Muscle of arm (tissue), 12 donors: ENCODE measurements around the gene TIGD4. TPM values are rescaled to one million over a fixed set of nuclear protein-coding genes. Genes with fewer than 3 reads are reported as not detected.

Experiments used
- DNase-seq: peaks from one replicate; pipeline ENCODE4 v3.0.0-alpha.2; 2013
- polyA plus RNA-seq, 12 donors: library from polyadenylated mRNA; unstranded; fragments of 120-200 nt; gene quantifications; one replicate each; pipeline ENCODE4 v1.2.1, GENCODE V29; 2013; ENCODE audit not compliant: insufficient read length in 12 of 12

The TIGD4 gene
- polyA plus RNA-seq, 12 donors, result 2.0 to 5.8 (median 5.0) TPM; not detected in 2

DNA sequence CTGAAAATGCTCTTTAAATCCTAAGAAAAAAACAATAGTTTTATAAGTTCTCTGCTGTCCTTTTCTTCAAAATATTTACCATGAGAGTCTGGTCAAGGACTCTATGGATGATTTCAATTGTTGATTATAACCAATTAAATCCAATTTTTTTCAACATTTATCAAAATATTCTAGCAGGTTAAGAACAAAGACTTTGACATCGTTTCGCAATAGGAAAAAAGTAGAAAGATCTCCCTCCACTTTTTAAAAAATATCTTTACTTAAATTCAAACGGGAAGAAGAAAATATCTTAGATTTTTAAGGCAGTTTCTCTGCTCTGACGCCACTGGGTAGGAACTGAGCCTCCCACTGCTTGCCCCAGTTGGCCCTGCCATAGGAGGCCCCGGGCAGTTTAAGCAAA lies 55.0 kb downstream of the TIGD4 start:
- DNase-seq, result no peak

DNA sequence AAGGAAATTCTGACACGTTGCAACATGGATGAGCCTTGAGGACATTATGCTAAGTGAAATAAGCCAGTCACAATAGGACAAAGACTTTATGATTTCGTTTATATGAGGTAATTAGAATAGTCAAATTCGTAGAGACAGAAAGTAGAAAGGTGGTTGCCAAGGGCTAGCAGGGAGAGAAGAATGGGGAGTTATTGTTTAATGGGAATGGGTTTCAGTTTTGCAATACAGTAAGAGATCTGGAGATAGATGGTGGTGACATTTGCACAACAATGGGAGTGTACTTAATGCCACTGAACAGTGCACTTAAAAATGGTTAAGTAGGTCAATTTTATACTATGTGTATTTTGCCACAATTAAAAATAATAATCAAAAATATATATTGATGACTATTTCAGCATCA lies 56.3 kb downstream of the TIGD4 start:
- no peak for DNase-seq

DNA sequence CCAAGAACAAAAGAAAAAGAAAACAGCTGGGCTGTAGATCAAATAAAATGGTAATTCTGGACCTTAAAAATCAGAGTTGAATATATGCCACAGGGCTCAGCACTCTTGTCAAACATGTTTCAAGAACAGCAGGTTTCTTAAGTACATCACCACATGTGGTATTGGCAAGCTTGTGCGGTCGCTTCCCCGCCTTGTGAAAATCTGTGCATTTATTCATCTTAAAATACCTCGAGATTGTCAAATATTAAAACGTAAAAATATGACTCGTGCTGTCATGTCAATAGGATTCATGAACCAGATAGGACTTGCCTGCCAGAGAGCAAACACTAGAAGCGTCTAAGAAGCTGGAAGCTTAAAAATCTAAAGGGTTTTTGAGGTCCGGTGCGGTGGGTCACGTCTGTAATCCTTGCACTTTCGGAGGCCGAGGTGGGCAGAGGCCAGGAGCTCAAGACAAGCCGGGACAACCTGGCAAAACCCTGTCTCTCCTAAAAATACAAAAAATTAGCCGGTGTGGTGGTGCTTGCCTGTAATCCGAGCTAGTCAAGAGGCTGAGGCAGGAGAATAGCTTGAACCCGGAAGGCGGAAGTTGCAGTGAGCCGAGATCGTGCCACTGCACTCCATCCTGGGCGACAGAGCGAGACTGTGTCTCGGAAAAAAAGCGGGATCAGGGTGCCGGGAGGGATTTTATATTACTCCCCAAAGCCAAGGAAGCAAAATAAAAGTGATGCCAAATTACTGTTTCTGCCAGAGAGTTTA lies 59.6 kb downstream of the TIGD4 start:
- DNase-seq, result peak; percentile 55

Other genes starting within 250 kb of the TIGD4 start
- gene FBXW7, start 243.6 kb downstream of the TIGD4 start, polyA plus RNA-seq, result 10 to 100 TPM in 11 of 12 donors, not detected in 1; 24.2 to 44.5 (median 36.3) TPM
- 10 to 100 TPM in 1 of 12 donors, 1 to 10 TPM in 3, under 1 TPM in 6, not detected in 2; 0.48 to 11.1 (median 0.87) TPM for gene TMEM154, start 99.7 kb downstream of the TIGD4 start, polyA plus RNA-seq
- 10 to 100 TPM in 11 of 12 donors, not detected in 1; 17.8 to 31.6 (median 22.4) TPM for gene ARFIP1, start 224 bp upstream of the TIGD4 start, polyA plus RNA-seq
- gene FHDC1, start 156.6 kb upstream of the TIGD4 start, polyA plus RNA-seq, result 10 to 100 TPM in 2 of 12 donors, 1 to 10 TPM in 9, not detected in 1; 4.7 to 20.4 (median 7.3) TPM